Glutamatergic neuron (in vitro differentiated cells): ENCODE measurements around the gene UCP3. TPM values are rescaled to one million over a fixed set of nuclear protein-coding genes. Genes with fewer than 3 reads are reported as not detected.

ENCODE experiments used
- DNase-seq: peaks from one replicate; pipeline ENCODE4 v3.0.0; 2022
- H3K27ac Mint-ChIP-seq: one replicate; pipeline ENCODE4 v1.8.0; 2020; ENCODE audit warnings: mild to moderate bottlenecking, mixed read lengths, inconsistent platforms; ENCODE audit not compliant: unreplicated experiment
- H3K27me3 Mint-ChIP-seq: one replicate; pipeline ENCODE4 v1.8.0; 2020; ENCODE audit warnings: mild to moderate bottlenecking, moderate library complexity, mixed read lengths, inconsistent platforms; ENCODE audit not compliant: unreplicated experiment
- H3K36me3 Mint-ChIP-seq: one replicate; pipeline ENCODE4 v1.8.0; 2020; ENCODE audit warnings: mild to moderate bottlenecking, mixed read lengths, inconsistent platforms; ENCODE audit not compliant: unreplicated experiment
- H3K4me1 Mint-ChIP-seq: one replicate; pipeline ENCODE4 v1.8.0; 2020; ENCODE audit warnings: mild to moderate bottlenecking, low read depth, mixed read lengths, inconsistent platforms; ENCODE audit not compliant: unreplicated experiment
- H3K4me3 Mint-ChIP-seq: one replicate; pipeline ENCODE4 v1.8.0; 2020; ENCODE audit warnings: mild to moderate bottlenecking, mixed read lengths, inconsistent platforms; ENCODE audit not compliant: unreplicated experiment
- H3K9me3 Mint-ChIP-seq: one replicate; pipeline ENCODE4 v1.8.0; 2020; ENCODE audit warnings: mild to moderate bottlenecking, moderate library complexity, mixed read lengths, inconsistent platforms; ENCODE audit not compliant: unreplicated experiment
- CTCF ChIP-seq: fragments of 200-600 bp; sonication (generic); IDR thresholded peaks from one replicate; pipeline ENCODE4 v1.5.0; 2021; ENCODE audit not compliant: partially characterized antibody, unreplicated experiment
- total RNA-seq: library from RNA; stranded (reverse); fragmentation: NEBNext Ultra II Directional; extraction: Animal tissue kit (Norgen Biotek cat#: 25700); gene quantifications from one replicate; pipeline ENCODE4 v1.2.1, GENCODE V29; 2021; ENCODE audit not compliant: unreplicated experiment

UCP3 gene
- total RNA-seq, 1 donor from 2014 or later = 7.6 TPM

- H3K27ac Mint-ChIP-seq = no peak overlapping the region
- H3K4me3 Mint-ChIP-seq = no peak overlapping the region
- no peaks in the 10 kb centered on the region for H3K9me3 Mint-ChIP-seq
- H3K36me3 Mint-ChIP-seq = no peaks in the 10 kb centered on the region
- no peaks in the 10 kb centered on the region for H3K4me1 Mint-ChIP-seq
- TF ChIP-seq CTCF = no peak
- peaks cover 1% of the 10 kb centered on the region for H3K27me3 Mint-ChIP-seq
- no peak for DNase-seq
Observed at GRCh38 chr11:74048993-74049392, 40.1 kb upstream of the UCP3 start.

- DNase-seq = no peak
- H3K36me3 Mint-ChIP-seq = no peaks in the 10 kb centered on the region
- no peak overlapping the region for H3K27ac Mint-ChIP-seq
- TF ChIP-seq CTCF = no peak
- no peak overlapping the region for H3K4me3 Mint-ChIP-seq
- H3K4me1 Mint-ChIP-seq = no peaks in the 10 kb centered on the region
- no peaks in the 10 kb centered on the region for H3K27me3 Mint-ChIP-seq
- no peaks in the 10 kb centered on the region for H3K9me3 Mint-ChIP-seq
Observed at GRCh38 chr11:74044538-74044937, 35.7 kb upstream of the UCP3 start.

- TF ChIP-seq CTCF = peak; percentile 30
- Mint-ChIP-seq H3K9me3 (no peaks in the 10 kb centered on the region), H3K27me3 (no peaks in the 10 kb centered on the region), H3K36me3 (no peaks in the 10 kb centered on the region), H3K27ac (no peak overlapping the region), H3K4me1 (no peaks in the 10 kb centered on the region), H3K4me3 (no peak overlapping the region)
- no peak for DNase-seq
Observed at GRCh38 chr11:74043450-74043849, 34.6 kb upstream of the UCP3 start.

- peaks cover 2% of the 10 kb centered on the region for H3K27me3 Mint-ChIP-seq
- DNase-seq = no peak
- H3K9me3 Mint-ChIP-seq = no peaks in the 10 kb centered on the region
- H3K27ac Mint-ChIP-seq = no peak overlapping the region
- H3K36me3 Mint-ChIP-seq = peaks cover 4% of the 10 kb centered on the region
- H3K4me3 Mint-ChIP-seq = no peak overlapping the region
- no peak for TF ChIP-seq CTCF
- no peaks in the 10 kb centered on the region for H3K4me1 Mint-ChIP-seq
Observed at GRCh38 chr11:74037309-74037708, 28.4 kb upstream of the UCP3 start.

- H3K27me3 Mint-ChIP-seq = peaks cover 2% of the 10 kb centered on the region
- no peak for TF ChIP-seq CTCF
- peaks cover 4% of the 10 kb centered on the region for H3K36me3 Mint-ChIP-seq
- no peak overlapping the region for H3K4me3 Mint-ChIP-seq
- H3K27ac Mint-ChIP-seq = no peak overlapping the region
- no peak for DNase-seq
- no peaks in the 10 kb centered on the region for H3K4me1 Mint-ChIP-seq
- H3K9me3 Mint-ChIP-seq = peaks cover 4% of the 10 kb centered on the region
Observed at GRCh38 chr11:74035264-74035663, 26.4 kb upstream of the UCP3 start.
